ENCODE results near the gene TNFSF18.

DNA sequence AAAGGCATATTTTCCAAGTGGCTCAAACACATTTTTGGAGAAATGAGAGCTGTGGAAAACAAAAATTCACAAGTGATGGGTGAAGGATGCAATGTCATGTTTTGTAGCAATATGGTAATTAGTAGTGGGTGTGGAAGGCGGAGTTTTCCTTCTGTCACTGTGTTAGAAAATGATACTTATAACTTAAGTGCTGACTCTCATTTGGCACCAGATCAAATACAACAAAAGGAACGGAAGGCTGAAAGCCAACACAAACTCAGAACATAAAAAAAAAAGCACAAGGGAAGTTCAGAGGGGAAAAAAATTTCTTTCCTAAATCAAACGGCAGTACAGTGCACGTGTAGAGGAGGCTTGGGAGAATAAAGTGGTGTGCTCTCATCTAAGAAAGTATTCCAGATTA is at the start of gene TNFSF18:
- TF ChIP-seq NBN (IDR thresholded peaks at IDR 0.05) = no peak
- TF ChIP-seq SREBF2 (IDR thresholded peaks at IDR 0.05; ENCODE audit: low read length) = no peak
- no peak for TF ChIP-seq CTCF (IDR thresholded peaks at IDR 0.05 in 2 of 3, conservative IDR thresholded peaks at IDR 0.05 in 1 of 3; ENCODE audit: control insufficient read depth in 2 of 3, extremely low read depth in 1 of 3, insufficient read depth in 1 of 3, low read depth in 3 of 3, low read length in 3 of 3)
- no peak for TF ChIP-seq POLR2AphosphoS5 (IDR thresholded peaks at IDR 0.05; ENCODE audit: low read length)
- TF ChIP-seq CREB1 (IDR thresholded peaks at IDR 0.05; ENCODE audit: low read depth) = no peak
- TF ChIP-seq, protein P1, sequence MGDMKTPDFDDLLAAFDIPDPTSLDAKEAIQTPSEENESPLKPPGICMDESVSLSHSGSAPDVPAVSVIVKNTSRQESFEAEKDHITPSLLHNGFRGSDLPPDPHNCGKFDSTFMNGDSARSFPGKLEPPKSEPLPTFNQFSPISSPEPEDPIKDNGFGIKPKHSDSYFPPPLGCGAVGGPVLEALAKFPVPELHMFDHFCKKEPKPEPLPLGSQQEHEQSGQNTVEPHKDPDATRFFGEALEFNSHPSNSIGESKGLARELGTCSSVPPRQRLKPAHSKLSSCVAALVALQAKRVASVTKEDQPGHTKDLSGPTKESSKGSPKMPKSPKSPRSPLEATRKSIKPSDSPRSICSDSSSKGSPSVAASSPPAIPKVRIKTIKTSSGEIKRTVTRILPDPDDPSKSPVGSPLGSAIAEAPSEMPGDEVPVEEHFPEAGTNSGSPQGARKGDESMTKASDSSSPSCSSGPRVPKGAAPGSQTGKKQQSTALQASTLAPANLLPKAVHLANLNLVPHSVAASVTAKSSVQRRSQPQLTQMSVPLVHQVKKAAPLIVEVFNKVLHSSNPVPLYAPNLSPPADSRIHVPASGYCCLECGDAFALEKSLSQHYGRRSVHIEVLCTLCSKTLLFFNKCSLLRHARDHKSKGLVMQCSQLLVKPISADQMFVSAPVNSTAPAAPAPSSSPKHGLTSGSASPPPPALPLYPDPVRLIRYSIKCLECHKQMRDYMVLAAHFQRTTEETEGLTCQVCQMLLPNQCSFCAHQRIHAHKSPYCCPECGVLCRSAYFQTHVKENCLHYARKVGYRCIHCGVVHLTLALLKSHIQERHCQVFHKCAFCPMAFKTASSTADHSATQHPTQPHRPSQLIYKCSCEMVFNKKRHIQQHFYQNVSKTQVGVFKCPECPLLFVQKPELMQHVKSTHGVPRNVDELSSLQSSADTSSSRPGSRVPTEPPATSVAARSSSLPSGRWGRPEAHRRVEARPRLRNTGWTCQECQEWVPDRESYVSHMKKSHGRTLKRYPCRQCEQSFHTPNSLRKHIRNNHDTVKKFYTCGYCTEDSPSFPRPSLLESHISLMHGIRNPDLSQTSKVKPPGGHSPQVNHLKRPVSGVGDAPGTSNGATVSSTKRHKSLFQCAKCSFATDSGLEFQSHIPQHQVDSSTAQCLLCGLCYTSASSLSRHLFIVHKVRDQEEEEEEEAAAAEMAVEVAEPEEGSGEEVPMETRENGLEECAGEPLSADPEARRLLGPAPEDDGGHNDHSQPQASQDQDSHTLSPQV (IDR thresholded peaks at IDR 0.05) = no peak
- TF ChIP-seq, protein P2, sequence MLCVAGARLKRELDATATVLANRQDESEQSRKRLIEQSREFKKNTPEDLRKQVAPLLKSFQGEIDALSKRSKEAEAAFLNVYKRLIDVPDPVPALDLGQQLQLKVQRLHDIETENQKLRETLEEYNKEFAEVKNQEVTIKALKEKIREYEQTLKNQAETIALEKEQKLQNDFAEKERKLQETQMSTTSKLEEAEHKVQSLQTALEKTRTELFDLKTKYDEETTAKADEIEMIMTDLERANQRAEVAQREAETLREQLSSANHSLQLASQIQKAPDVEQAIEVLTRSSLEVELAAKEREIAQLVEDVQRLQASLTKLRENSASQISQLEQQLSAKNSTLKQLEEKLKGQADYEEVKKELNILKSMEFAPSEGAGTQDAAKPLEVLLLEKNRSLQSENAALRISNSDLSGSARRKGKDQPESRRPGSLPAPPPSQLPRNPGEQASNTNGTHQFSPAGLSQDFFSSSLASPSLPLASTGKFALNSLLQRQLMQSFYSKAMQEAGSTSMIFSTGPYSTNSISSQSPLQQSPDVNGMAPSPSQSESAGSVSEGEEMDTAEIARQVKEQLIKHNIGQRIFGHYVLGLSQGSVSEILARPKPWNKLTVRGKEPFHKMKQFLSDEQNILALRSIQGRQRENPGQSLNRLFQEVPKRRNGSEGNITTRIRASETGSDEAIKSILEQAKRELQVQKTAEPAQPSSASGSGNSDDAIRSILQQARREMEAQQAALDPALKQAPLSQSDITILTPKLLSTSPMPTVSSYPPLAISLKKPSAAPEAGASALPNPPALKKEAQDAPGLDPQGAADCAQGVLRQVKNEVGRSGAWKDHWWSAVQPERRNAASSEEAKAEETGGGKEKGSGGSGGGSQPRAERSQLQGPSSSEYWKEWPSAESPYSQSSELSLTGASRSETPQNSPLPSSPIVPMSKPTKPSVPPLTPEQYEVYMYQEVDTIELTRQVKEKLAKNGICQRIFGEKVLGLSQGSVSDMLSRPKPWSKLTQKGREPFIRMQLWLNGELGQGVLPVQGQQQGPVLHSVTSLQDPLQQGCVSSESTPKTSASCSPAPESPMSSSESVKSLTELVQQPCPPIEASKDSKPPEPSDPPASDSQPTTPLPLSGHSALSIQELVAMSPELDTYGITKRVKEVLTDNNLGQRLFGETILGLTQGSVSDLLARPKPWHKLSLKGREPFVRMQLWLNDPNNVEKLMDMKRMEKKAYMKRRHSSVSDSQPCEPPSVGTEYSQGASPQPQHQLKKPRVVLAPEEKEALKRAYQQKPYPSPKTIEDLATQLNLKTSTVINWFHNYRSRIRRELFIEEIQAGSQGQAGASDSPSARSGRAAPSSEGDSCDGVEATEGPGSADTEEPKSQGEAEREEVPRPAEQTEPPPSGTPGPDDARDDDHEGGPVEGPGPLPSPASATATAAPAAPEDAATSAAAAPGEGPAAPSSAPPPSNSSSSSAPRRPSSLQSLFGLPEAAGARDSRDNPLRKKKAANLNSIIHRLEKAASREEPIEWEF (IDR thresholded peaks at IDR 0.05; ENCODE audit: insufficient replicate concordance, low read depth, low read length) = no peak
- no peak for TF ChIP-seq CHD4 (IDR thresholded peaks at IDR 0.05)
- TF ChIP-seq MXI1 (IDR thresholded peaks at IDR 0.05; ENCODE audit: low read depth, low read length) = no peak
- TF ChIP-seq SIN3A (IDR thresholded peaks at IDR 0.05; ENCODE audit: low read depth, low read length) = no peak

Measured in GM12878 (cell line).